AG08396 (cell line): ENCODE measurements around the gene HOXD1.

Experiments
- DNase-seq: peaks from one replicate; pipeline ENCODE4 v3.0.0; 2012; ENCODE audit warnings: low spot score, mixed read lengths

HOXD1 gene

GRCh38 chr2:176152350-176153181, 35.9 kb upstream of the HOXD1 start:
- no peak for DNase-seq

- no peak for DNase-seq
Observed at GRCh38 chr2:176154576-176155252, 33.8 kb upstream of the HOXD1 start.

GRCh38 chr2:176155356-176156044, 33.0 kb upstream of the HOXD1 start:
- DNase-seq, result no peak

- DNase-seq, result no peak
Observed at GRCh38 chr2:176156301-176156806, 32.1 kb upstream of the HOXD1 start.

GRCh38 chr2:176156807-176157498, 31.5 kb upstream of the HOXD1 start, which contains the start of gene HOXD3:
TSS of gene HOXD3 (plus strand) at chr2:176157307. CDS start at chr2:176169115, 11,808 bp downstream.
- DNase-seq, result no peak

- no peak for DNase-seq
Observed at GRCh38 chr2:176157499-176158185, 30.8 kb upstream of the HOXD1 start.

GRCh38 chr2:176158186-176158591, 30.3 kb upstream of the HOXD1 start:
- no peak for DNase-seq

- DNase-seq, result no peak
Observed at GRCh38 chr2:176158855-176159662, 29.4 kb upstream of the HOXD1 start.

- no peak for DNase-seq
Observed at GRCh38 chr2:176159663-176160250, 28.7 kb upstream of the HOXD1 start.

- DNase-seq, result no peak
Observed at GRCh38 chr2:176160251-176160985, 28.1 kb upstream of the HOXD1 start.

GRCh38 chr2:176160986-176161824, 27.3 kb upstream of the HOXD1 start:
- DNase-seq, result no peak

- DNase-seq, result peak; percentile 66
Observed at GRCh38 chr2:176161825-176162626, 26.4 kb upstream of the HOXD1 start.

GRCh38 chr2:176162911-176163671, 25.4 kb upstream of the HOXD1 start:
- no peak for DNase-seq

- no peak for DNase-seq
Observed at GRCh38 chr2:176163672-176164056, 24.8 kb upstream of the HOXD1 start.

- no peak for DNase-seq
Observed at GRCh38 chr2:176164201-176164600, 24.3 kb upstream of the HOXD1 start.

- DNase-seq, result no peak
Observed at GRCh38 chr2:176164611-176165369, 23.7 kb upstream of the HOXD1 start.
